Lower leg skin (tissue), 4 donors: ENCODE data around the gene EHD2. TPM values are rescaled to one million over a fixed set of nuclear protein-coding genes. Genes with fewer than 3 reads are reported as not detected.
"Not testable (repeated sequence)": the region's sequence is repeated elsewhere in the genome, so short reads cannot be mapped to it uniquely, and the experiment has no call there.

Experiments
- DNase-seq, 2 donors: peaks; one replicate each; pipeline ENCODE4 v3.0.0-alpha.2; 2019; ENCODE audit warnings: low spot score in 2 of 2
- H3K4me3 ChIP-seq: fragments of 200-600 bp; sonication (generic); 2 replicates; pipeline ENCODE4 v1.5.1; 2017; ENCODE audit warnings: mild to moderate bottlenecking, low read depth; ENCODE audit not compliant: poor library complexity, severe bottlenecking
- POLR2A ChIP-seq, 2 donors: fragments of 450-650 bp; IDR thresholded peaks; one replicate each; pipeline ENCODE4 v1.6.1; 2016 to 2017; ENCODE audit warnings: antibody characterized with exemption in 2 of 2, mild to moderate bottlenecking in 1 of 2, moderate library complexity in 1 of 2
- WGBS, 2 donors: methylation state at CpG; one replicate each; pipeline ENCODE4 v1.1.5; 2018; 5-methylcytosine and 5-hydroxymethylcytosine counted together
- intact Hi-C: fragments of 100-400 bp; cut with DNase I; formaldehyde crosslinking; loops from one replicate; pipeline ENCODE4 v1.15.0; 2023; ENCODE audit warnings: low total_unique reads
- total RNA-seq, 4 donors: library from RNA; depleted of rRNA; stranded (reverse); fragments of >200 nt; gene quantifications; one replicate each; pipeline ENCODE4 v1.1.0, GENCODE V29; 2016
- TF ChIP-seq, protein P1 (sequence below), 3 donors: fragments of 450-650 bp; IDR thresholded peaks; one replicate each; pipeline ENCODE4 v1.5.1; 2016; ENCODE audit warnings: antibody characterized with exemption in 3 of 3, mild to moderate bottlenecking in 3 of 3, moderate library complexity in 2 of 3

Gene EHD2
- total RNA-seq, 4 donors from 2014 or later: 49.4 to 89.4 (median 66.0) TPM

DNA sequence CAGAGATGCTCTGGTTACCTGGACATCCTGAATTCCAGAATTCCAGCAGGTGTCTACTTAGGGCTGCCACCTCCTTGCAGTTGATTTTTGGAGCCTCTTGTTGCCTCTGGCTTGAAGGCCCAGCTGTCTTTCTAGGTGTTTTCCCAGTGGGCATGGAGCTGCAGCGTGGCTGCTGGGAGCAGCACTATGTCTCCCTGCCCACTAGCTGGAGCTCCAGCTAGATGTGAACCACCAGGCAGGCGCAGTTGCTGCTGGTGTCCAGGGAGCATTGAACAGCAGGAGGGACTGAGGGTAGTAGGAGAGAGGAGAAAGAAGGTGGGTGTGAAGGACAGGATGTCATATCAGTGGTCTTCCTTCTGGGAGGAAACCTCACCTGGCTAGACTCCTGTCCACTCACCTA, 55.4 kb downstream of the EHD2 start:
- TF ChIP-seq, protein P1, sequence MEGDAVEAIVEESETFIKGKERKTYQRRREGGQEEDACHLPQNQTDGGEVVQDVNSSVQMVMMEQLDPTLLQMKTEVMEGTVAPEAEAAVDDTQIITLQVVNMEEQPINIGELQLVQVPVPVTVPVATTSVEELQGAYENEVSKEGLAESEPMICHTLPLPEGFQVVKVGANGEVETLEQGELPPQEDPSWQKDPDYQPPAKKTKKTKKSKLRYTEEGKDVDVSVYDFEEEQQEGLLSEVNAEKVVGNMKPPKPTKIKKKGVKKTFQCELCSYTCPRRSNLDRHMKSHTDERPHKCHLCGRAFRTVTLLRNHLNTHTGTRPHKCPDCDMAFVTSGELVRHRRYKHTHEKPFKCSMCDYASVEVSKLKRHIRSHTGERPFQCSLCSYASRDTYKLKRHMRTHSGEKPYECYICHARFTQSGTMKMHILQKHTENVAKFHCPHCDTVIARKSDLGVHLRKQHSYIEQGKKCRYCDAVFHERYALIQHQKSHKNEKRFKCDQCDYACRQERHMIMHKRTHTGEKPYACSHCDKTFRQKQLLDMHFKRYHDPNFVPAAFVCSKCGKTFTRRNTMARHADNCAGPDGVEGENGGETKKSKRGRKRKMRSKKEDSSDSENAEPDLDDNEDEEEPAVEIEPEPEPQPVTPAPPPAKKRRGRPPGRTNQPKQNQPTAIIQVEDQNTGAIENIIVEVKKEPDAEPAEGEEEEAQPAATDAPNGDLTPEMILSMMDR (IDR thresholded peaks at IDR 0.05): no peak
- TF ChIP-seq POLR2A (IDR thresholded peaks at IDR 0.05): no peak
- intact Hi-C loops: no loop called here
- H3K4me3 ChIP-seq: no peak overlapping the region
- no peak for DNase-seq
- WGBS, 2 donors: 92 to 94% methylated on average over 2 of the region's 2 CpGs

DNA sequence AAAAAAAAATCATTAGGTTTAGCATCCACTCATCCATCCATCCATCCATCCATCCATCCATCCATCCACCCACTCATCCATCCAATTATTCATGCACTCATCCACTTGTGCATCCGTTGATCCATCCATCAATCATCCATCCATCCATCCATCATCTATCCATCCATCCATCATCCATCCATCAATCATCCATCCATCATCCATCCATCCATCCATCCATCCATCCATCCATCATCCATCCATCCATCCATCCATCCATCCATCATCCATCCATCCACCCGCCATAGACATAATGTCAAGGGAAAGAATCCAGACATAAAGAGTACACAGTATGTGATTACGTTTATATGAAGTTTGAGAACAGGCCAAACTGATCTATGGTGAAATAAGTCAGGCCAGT, 56.3 kb downstream of the EHD2 start:
- intact Hi-C loops: no loop called here
- DNase-seq: no peak
- H3K4me3 ChIP-seq: no peak overlapping the region
- no peak for TF ChIP-seq POLR2A (IDR thresholded peaks at IDR 0.05)
- TF ChIP-seq, protein P1 (IDR thresholded peaks at IDR 0.05): no peak
- 89 to 95% methylated on average over 3 of the region's 3 CpGs for WGBS, 2 donors

DNA sequence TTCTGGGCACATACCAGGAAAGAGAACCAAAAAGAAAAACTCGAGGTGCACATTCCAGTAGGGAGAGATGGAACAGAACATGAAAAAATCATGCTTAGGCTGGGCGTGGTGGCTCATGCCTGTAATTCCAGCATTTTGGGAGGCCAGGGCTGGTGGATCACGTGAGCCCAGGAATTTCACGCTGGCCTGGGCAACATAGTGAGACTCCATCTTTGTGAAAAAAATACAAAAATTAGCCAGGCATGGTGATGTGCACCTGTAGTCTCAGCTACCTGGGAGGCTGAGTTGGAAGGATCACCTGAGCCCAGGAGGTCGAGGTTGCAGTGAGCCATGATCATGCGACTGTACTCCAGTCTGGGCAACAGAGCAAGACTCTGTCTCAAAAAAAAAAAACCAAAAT, 58.1 kb downstream of the EHD2 start:
- WGBS, 2 donors: 80 to 82% methylated on average over 6 of the region's 6 CpGs
- intact Hi-C loops, DNase-seq, H3K4me3 ChIP-seq: not testable (repeated sequence)

DNA sequence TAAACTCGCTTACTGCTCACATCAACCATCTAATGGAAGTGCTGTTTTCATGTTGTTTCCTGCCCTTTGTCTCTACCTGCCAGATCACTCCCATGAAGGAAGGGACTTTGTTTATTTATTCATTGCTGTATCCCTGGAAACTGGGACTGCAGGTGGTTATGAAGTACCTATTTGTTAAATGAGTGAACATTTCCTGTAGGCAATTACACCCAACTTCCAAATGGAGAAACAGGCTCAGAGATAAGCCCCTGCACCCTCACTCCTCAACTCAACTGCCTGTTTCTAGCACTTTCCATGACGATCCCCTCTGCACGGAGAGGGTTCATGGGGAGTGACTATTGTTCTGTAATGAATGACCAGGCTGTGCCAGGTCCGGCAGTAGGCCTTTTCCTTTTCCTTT, 63.3 kb downstream of the EHD2 start:
- H3K4me3 ChIP-seq: no peak overlapping the region
- TF ChIP-seq POLR2A (IDR thresholded peaks at IDR 0.05): no peak
- TF ChIP-seq, protein P1 (IDR thresholded peaks at IDR 0.05): no peak
- 25 to 45% methylated on average over 4 of the region's 4 CpGs for WGBS, 2 donors
- intact Hi-C loops: no loop called here
- no peak for DNase-seq

DNA sequence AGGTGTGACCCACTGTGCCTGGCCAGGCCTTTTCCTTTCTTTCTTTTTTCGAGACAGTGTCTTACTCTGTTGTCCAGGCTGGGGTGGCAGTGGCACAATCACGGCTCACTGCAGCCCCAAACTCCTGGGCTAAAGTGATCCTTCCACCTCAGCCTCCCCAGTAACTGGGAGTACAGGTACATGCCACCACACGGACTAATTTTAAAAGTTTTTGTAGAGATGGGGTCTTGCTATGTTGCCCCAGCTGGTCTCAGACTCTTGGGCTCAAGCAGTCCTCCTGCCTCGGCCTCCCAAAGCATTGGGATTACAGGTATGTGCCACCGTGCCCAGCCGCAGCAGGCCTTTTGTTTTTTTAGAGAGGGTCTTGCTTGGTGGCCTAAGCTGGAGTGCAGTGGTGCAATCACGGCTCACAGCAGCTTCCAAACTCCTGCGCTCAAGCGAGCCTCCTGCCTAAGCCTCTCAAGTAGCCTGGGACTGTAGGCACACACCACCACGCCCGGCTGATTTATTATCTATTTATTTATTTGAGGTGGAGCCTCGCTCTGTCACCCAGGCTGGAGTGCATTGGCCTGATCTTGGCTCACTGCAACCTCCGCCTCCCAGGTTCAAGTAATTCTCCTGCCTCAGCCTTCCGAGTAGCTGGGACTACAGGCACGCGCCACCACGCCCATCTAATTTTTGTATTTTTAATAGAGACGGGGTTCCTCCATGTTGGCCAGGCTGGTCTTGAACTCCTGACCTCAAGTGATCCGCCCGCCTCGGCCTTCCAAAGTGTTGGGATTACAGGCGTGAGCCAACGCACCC, 64.2 kb downstream of the EHD2 start:
- WGBS, 2 donors: 61 to 62% methylated on average over 23 of the region's 23 CpGs
- intact Hi-C loops, DNase-seq: not testable (repeated sequence)
- peak overlapping the region; percentile 98 for H3K4me3 ChIP-seq

DNA sequence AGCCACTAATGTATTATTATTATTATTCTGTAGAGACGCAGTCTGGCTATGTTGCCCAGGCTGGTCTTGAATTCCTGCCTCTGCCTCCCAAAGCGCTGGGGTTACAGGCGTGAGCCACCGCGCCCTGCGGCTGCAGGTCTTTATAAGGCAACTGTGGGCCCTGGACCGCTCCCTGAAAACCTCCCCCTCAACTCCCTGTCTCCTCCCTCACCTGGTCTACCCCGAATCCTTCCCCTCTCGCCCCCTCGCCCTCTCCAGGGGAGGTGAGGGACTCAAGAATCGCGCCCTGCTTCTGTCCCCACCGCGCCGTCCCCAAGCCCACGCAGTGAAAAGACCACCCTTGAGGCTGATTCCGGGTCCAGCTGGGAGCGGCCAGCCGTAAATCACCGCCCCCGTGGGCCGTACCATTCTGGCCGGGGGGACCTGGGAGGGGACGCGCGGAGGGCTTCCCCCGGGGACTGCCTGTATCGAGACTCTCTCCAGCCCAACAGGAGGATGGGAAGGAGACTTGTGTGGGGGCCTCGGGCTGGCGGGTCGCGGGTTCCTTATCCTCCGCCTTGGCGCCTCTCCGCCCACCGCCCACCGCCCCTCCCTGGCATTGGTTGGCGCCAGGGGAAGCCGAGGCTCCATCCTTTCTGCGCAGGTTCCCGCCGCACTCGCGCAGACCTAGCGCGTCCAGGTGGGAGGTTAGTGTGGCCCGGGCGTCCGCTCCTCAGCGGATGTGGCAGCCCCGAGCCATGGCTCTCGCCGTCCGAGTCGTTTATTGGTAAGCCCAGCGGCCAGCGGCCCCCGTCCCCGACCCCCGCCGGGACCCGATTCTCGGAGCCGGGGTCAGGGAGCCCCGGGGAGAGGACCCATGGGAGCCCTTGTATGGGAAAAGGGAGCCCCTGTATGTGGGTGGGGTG, 65.1 kb downstream of the EHD2 start, which contains the start of gene SELENOW:
Gene SELENOW (plus strand): TSS at position 655 of the 905 bp plus-strand sequence. CDS start 83 bp downstream, at position 738.
- DNase-seq: peak; percentile 66 to 95
- peak within 1 kb of the TSS; percentile 98 for H3K4me3 ChIP-seq
- intact Hi-C loops: no loop called here
- 0% methylated on average over 50 of the region's 65 CpGs for WGBS, 2 donors
- TF ChIP-seq, protein P1 (IDR thresholded peaks at IDR 0.05): no peak
- peak in 1 of 2 donors; percentile 80 for TF ChIP-seq POLR2A (IDR thresholded peaks at IDR 0.05)
